CD4-positive, alpha-beta T cell (primary cell): ENCODE measurements around the gene PKN2. TPM values are rescaled to one million over a fixed set of nuclear protein-coding genes. Genes with fewer than 3 reads are reported as not detected.

ENCODE experiments used
- ATAC-seq: fragments of 200-7000 bp; cut with Tn5 transposase; one replicate; pipeline ENCODE4 v1.10.0; 2022; ENCODE audit warnings: mild to moderate bottlenecking; ENCODE audit not compliant: poor library complexity
- CTCF ChIA-PET: fragments of 350-600 bp; sonication (Branson Sonifier 250); formaldehyde crosslinking; loops from one replicate; lab custom pipeline; 2021; ENCODE audit warnings: antibody characterized with exemption, inconsistent platforms; lab: Charles Lee
- POLR2A ChIA-PET: fragments of 350-600 bp; sonication (Branson Sonifier 250); formaldehyde crosslinking; loops from one replicate; lab custom pipeline; 2021; ENCODE audit warnings: antibody characterized with exemption, inconsistent platforms; lab: Charles Lee
- DNase-seq, 14 experiments: peaks; one replicate each; pipeline ENCODE4 v3.0.0-alpha.2; 2013 to 2020; ENCODE audit warnings: mixed read lengths in 2 of 14
- H3K27ac ChIP-seq, 2 donors: one replicate each; pipeline versions ENCODE4 v1.5.1 to v1.7.0; 2013; ENCODE audit warnings: low read length in 2 of 2, low read depth in 1 of 2, mild to moderate bottlenecking in 1 of 2
- H3K27me3 ChIP-seq, 2 experiments: 1 replicate in 1 of 2; 2 replicates in 1 of 2; pipeline versions ENCODE4 v1.6.1 to v1.7.0; 2013; ENCODE audit warnings: low read length in 2 of 2, control low read depth in 1 of 2, mild to moderate bottlenecking in 1 of 2, moderate library complexity in 1 of 2; ENCODE audit not compliant: insufficient read depth in 2 of 2, control insufficient read depth in 1 of 2
- H3K36me3 ChIP-seq: one replicate; pipeline ENCODE4 v1.6.1; 2013; ENCODE audit warnings: low read length, control low read depth; ENCODE audit not compliant: insufficient read depth
- H3K4me1 ChIP-seq: one replicate; pipeline ENCODE4 v1.6.1; 2013; ENCODE audit warnings: low read length, control low read depth; ENCODE audit not compliant: insufficient read depth
- H3K4me3 ChIP-seq: one replicate; pipeline ENCODE4 v1.5.1; 2013; ENCODE audit warnings: mild to moderate bottlenecking, low read length, moderate library complexity
- H3K9me3 ChIP-seq, 2 experiments: 1 replicate in 1 of 2; 2 replicates in 1 of 2; pipeline versions ENCODE4 v1.6.1 to v1.7.0; 2013; ENCODE audit warnings: low read length in 2 of 2, mild to moderate bottlenecking in 2 of 2, control low read depth in 1 of 2, moderate library complexity in 1 of 2; ENCODE audit not compliant: control insufficient read depth in 1 of 2, insufficient read depth in 1 of 2
- H3K27ac Mint-ChIP-seq: one replicate; pipeline ENCODE4 v1.8.0; 2020; ENCODE audit warnings: mixed read lengths
- H3K27me3 Mint-ChIP-seq: one replicate; pipeline ENCODE4 v1.8.0; 2021; ENCODE audit warnings: mixed read lengths
- H3K36me3 Mint-ChIP-seq: one replicate; pipeline ENCODE4 v1.8.0; 2021; ENCODE audit warnings: low read depth, mixed read lengths
- H3K4me1 Mint-ChIP-seq: one replicate; pipeline ENCODE4 v1.8.0; 2021; ENCODE audit warnings: low read depth, mixed read lengths
- H3K4me3 Mint-ChIP-seq: one replicate; pipeline ENCODE4 v1.8.0; 2020; ENCODE audit warnings: mild to moderate bottlenecking, mixed read lengths
- H3K9me3 Mint-ChIP-seq: one replicate; pipeline ENCODE4 v1.8.0; 2020; ENCODE audit warnings: mixed read lengths
- CTCF ChIP-seq: fragments of 200-600 bp; IDR thresholded peaks from one replicate; pipeline ENCODE4 v1.8.0; 2022; ENCODE audit warnings: antibody characterized with exemption, mild to moderate bottlenecking
- intact Hi-C, 2 experiments: fragments of 100-400 bp; cut with DNase I in 1 of 2; cut with micrococcal nuclease in 1 of 2; formaldehyde crosslinking; loops; one replicate each; pipeline versions ENCODE4 v1.15.1 to v1.9.0; 2023 to 2025; cut with DNase I, micrococcal nuclease
- total RNA-seq, 174 experiments: library from RNA in 2 of 174; stranded (reverse) in 2 of 174; gene quantifications; one replicate each; pipeline ENCODE4 v1.2.3 and lab custom pipeline; 2021 to 2026

Gene PKN2
- total RNA-seq, 2 experiments from 2014 or later, result 38.8 to 41.4 TPM

GRCh38 chr1:88685259-88685620, 1.2 kb downstream of the PKN2 start:
- H3K27me3 Mint-ChIP-seq, result no peaks in the 10 kb centered on the region
- CTCF ChIA-PET, result interaction anchor here (1.6 kb wide), 1 partner anchor 16 kb away, joined by 5 read pairs; no protein-coding TSS in a partner anchor
- no peak for TF ChIP-seq CTCF
- intact Hi-C loops, result loop anchor here (2.0 to 10.0 kb wide), 4 partner anchors 26 to 1310 kb away; partner anchors contain the start of genes GTF2B (in 2 of the 2) and ZNF326 (in 1 of the 2)
- H3K4me3 Mint-ChIP-seq, result peak overlapping the region; percentile 93
- Histone ChIP-seq H3K36me3 (no peaks in the 10 kb centered on the region), H3K27ac (peak overlapping the region in 1 of 2 donors; percentile 92), H3K27me3 (no peaks in the 10 kb centered on the region), H3K9me3 (no peaks in the 10 kb centered on the region), H3K4me1 (peaks cover 15% of the 10 kb centered on the region), H3K4me3 (peak overlapping the region; percentile 95)
- ATAC-seq (no peak), DNase-seq (peak in 1 of 14 experiments; percentile 32)
- H3K27ac Mint-ChIP-seq, result peak overlapping the region; percentile 95
- H3K36me3 Mint-ChIP-seq, result peaks cover 40% of the 10 kb centered on the region
- peaks cover 53% of the 10 kb centered on the region for H3K4me1 Mint-ChIP-seq
- H3K9me3 Mint-ChIP-seq, result no peaks in the 10 kb centered on the region
- POLR2A ChIA-PET, result interaction anchor here (0.7 to 3.5 kb wide), 9 partner anchors 12 to 1981 kb away, joined by 3 to 31 read pairs (median 4); partner anchors contain the start of genes GTF2B and SH3GLB1

- TF ChIP-seq CTCF, result no peak
- Histone ChIP-seq H3K4me3 (no peak overlapping the region), H3K27me3 (no peaks in the 10 kb centered on the region), H3K27ac (no peak overlapping the region), H3K36me3 (peaks cover 6% of the 10 kb centered on the region), H3K9me3 (no peaks in the 10 kb centered on the region), H3K4me1 (no peaks in the 10 kb centered on the region)
- Mint-ChIP-seq H3K9me3 (no peaks in the 10 kb centered on the region), H3K4me3 (no peak overlapping the region), H3K36me3 (peaks cover 57% of the 10 kb centered on the region), H3K4me1 (peaks cover 80% of the 10 kb centered on the region), H3K27me3 (no peaks in the 10 kb centered on the region), H3K27ac (no peak overlapping the region)
- CTCF ChIA-PET, result no interaction called here
- intact Hi-C loops, result no loop called here
- ATAC-seq, result no peak
- DNase-seq, result no peak
- POLR2A ChIA-PET, result no interaction called here
Observed at GRCh38 chr1:88691540-88691939, 7.5 kb downstream of the PKN2 start.

- no peak for TF ChIP-seq CTCF
- ATAC-seq (no peak), DNase-seq (no peak)
- ChIA-PET POLR2A (interaction anchor here (1.0 kb wide), 1 partner anchor 12 kb away, joined by 4 read pairs; the partner anchor contains the start of gene PKN2), CTCF (no interaction called here)
- peaks cover 77% of the 10 kb centered on the region for H3K4me1 Mint-ChIP-seq
- H3K27me3 Mint-ChIP-seq, result no peaks in the 10 kb centered on the region
- H3K4me3 ChIP-seq, result no peak overlapping the region
- H3K27ac ChIP-seq, result no peak overlapping the region
- no peaks in the 10 kb centered on the region for H3K9me3 ChIP-seq
- H3K36me3 Mint-ChIP-seq, result peaks cover 56% of the 10 kb centered on the region
- no peaks in the 10 kb centered on the region for H3K9me3 Mint-ChIP-seq
- H3K27ac Mint-ChIP-seq, result no peak overlapping the region
- intact Hi-C loops, result no loop called here
- H3K36me3 ChIP-seq, result peaks cover 6% of the 10 kb centered on the region
- no peak overlapping the region for H3K4me3 Mint-ChIP-seq
- H3K27me3 ChIP-seq, result no peaks in the 10 kb centered on the region
- H3K4me1 ChIP-seq, result no peaks in the 10 kb centered on the region
Observed at GRCh38 chr1:88695781-88696180, 11.7 kb downstream of the PKN2 start.
